ENCODE results near the gene GCLM.
"Not testable (repeated sequence)": the region's sequence is repeated elsewhere in the genome, so short reads cannot be mapped to it uniquely, and the experiment has no call there.

GCLM gene

DNA sequence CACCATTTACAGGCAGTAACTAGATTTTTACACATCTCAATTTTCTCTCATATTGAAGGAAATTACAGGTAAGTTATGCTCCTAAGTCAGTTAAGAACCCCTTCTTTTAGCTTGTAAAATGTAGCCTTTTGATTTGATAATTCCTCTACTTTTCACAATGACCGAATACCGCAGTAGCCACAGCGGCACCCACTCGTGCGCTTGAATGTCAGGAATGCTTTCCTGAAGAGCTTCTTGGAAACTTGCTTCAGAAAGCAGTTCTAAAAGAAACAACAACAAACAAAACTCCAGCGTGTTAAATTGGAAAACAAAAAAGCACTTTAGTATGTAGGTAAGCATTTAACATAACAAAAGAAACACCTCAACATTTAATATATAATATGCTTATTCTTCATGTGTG is 20.3 kb downstream of the GCLM start:
- DNase-seq, result no peak

DNA sequence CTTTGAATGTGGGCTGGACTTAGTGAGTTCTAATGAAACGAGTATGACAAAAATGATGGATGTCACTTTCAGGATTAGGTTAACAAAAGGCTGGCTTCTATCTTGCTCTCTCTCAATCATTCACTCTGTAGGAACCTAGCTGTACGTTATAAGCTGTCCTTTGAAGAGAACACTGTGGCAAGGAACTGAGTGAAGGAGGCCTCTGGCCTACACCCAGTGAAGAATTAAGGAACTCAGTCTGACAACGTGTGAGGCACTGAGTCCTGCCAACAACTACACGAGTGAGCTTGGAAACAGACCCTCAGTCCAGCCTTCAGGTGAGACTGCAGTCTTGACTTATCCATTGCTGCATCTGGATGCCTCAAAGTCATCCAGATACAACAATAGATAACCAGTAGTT is 27.0 kb downstream of the GCLM start:
- DNase-seq, result no peak

DNA sequence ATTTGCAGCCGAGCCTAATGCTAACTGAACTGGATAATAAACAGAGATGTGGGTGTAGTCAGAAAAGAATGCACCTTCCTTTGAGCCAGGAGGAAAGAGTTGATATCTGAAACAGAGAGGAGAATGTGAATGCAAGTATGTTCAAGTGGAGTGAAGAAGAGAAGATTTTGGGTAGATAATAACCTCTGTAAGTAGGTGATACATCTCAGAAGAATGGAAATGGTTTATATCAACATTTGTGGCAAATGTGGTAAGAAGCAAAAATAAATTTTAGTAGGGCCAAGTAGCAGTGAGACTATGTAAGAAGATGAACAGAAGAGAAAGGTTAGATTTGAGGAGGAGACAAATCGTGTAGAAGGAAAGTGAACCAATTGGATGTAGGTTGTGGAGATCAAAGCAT is 28.5 kb downstream of the GCLM start:
- DNase-seq, result no peak

DNA sequence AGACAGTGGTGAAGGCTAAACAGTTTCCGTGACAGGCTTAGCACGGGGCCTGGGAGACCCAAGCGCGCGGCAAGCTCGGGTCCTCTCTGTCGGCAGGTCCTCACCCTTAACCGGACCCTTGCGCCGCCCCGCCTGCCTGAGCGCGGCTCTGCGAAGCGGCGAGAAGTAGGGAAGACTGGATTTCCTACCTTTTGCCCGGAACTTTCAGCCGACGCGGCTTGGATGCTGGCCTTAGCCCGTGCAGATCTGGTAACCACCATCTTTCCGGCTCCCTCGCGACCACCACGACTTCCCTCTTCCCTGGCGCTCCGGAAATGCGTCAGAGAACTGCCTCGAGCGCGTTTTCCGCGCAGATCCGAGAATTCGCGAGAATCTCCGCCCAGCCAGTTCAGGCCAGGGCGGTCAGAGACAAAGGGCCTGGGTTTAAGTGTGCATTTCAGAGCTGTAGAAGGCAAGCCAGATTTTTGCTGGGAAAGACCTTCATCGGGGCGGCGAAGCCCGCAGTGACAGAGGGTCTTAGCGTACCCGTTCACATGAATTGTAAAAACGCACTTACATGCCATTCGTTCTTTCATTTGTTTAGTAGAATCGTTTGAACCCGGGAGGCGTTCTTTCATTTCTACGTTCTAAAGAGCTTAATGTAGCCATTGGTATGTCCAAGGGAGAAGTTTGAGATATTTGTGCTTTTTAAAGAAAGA is 30.2 kb downstream of the GCLM start, which contains the start of gene DNTTIP2:
DNTTIP2 (minus strand) TSS at position 318 of the 698 bp plus-strand sequence; CDS start at position 260, 58 bp downstream.
- peak; percentile 82 for DNase-seq

DNA sequence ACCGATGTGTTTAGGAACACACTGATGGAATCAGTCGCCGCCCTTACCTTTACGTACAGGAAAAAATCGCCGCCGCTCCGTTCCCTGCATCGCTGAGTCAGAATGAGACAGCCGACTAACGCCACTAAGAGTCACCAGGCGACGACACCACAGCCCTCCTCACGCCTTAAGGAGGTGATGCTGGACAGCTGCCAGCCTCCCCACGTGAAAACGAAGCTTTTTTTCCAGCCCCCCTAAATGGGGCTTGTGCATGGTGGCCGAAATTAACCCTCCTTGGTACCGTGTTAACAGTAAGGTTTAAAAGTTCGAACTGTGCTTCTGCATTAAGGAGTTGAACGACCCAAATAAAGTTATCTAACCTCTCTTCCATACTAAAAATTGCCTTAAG is 30.7 kb downstream of the GCLM start:
- DNase-seq, result no peak

DNA sequence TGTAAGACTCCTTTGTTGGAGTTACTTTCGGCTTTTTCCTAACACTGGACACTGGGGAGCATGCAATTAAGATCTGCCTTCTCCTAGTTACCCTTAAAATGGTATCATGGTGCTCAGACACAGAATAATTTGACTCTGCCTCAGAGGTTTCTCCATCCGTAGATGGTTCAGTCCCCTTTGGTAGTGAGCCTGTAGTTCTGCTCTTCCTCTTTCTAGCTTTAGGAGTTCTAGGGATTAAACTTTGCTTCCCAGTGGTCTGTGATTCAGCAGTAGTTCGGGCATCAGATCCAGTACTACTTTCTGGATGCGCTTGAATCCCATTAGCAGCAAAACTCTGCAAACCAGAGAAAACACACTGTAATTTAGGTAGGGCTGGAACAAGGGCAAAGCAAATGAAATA is 31.7 kb downstream of the GCLM start:
- no peak for DNase-seq

DNA sequence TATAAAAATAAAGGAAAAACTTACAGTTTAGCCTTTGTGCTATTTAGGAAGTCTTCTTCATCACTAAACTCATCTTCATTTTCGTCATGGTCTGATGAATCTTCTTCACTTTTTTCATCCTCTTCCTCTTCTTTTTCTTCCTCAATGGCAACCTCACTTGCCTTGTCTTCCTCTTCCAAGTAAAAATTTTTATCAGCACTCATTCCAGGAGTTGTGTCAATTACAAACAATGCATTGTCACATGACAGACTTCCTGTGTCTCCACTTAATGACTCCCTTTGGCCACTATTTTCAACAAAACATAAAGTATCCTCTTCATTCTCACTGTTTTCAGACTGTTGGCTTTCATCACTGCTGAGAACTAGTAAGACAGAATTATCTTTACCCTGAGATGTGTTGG is 33.0 kb downstream of the GCLM start:
- DNase-seq, result no peak

DNA sequence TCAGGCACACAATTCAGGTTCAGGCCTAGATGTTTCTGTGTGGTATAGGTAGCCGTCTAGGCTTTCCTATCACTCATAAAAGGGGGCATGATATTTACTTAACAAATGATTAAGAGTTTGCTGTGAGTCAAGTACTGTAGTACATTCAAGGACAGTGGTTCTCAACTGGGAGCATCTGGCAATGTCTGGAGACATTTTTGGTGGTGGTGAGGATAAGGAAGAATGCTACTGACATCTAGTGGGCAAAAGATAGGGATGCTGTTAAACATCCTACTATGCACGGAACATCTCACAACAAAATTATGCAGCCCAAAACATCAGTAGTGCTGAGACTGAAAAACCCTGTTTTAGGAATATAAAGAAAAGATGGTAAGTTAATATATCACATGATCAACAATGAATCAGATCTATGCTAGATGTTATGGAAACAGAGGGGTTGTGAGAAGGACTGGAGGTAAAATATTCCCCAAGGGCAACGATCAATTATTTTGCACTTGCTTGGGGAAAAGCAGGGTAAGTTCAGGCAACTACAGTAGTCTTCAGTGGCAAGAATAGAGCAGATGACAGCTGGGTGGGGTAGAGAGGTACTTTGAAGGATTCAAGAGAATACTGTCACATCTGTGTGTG is 35.1 kb downstream of the GCLM start:
- peak; percentile 22 for DNase-seq

DNA sequence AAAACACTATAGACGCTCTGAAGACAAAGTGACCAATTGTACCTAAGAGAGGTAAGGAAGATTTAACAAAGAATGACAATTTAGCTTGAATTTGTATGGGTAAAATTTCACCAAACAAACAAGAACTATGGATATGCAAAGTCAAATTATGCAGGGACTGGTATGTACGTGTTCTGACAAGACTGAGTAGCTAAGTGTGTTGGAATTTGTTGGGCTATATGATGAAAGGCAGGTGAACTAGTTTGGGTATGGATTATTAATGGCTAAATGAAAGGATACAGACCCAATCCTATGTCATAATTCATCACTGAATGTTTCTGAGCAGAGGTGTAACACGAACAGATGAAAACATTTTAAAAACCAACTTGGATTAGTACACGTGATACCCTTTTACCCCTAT is 37.9 kb downstream of the GCLM start:
- no peak for DNase-seq

DNA sequence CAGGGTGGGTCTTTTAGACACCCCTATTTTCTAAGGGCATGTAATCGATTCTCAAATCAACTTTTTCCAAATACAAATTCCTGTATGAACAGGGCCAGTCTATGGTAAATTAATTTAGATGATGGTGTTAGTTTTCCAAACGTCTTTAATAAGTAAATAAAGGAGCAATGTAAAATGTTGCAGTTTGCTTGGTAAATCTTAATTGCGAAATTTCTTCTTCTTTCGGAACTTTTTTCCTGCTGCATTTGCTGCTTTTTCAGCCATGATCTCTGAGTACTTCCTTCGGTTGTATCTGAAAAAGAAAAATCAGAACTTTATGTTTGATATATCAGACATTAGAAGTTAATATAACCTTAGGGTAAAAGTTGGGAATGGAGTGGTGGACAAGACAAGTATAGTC is 39.6 kb downstream of the GCLM start:
- DNase-seq, result no peak

DNA sequence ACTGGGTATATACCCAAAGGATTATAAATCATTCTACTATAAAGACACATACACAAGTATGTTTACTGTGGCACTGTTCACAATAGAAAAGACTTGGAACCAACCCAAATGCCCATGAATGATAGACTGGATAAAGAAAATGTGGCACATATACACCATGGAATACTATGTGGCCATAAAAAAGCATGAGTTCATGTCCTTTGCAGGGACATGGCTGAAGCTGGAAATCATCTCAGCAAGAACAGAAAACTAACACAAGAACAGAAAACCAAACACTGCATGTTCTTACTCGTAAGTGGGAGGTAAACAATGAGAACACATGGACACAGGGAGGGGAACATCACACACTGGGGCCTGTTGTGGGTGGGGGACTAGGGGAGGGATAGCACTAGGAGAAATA is 40.7 kb downstream of the GCLM start:
- not testable (repeated sequence) for DNase-seq

DNA sequence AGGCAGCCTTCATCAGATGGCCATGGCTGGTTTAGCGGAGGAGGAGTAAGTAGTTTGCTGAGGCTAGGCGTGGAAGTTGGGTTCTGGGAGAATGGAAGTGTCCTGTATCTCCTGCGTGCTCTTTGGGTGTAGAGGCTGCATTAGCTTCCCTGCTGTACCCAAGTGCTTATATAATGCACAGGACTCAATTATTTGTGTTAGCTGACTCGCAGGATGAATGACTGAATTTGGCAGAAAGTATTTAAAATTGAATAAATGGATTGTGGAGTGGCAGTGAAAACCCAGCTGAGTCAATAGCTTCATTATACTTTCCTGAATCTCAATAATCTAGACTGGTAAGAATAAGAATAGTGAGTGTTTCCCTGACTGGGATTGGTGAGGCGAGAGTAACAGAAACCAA is 44.0 kb downstream of the GCLM start:
- no peak for DNase-seq

DNA sequence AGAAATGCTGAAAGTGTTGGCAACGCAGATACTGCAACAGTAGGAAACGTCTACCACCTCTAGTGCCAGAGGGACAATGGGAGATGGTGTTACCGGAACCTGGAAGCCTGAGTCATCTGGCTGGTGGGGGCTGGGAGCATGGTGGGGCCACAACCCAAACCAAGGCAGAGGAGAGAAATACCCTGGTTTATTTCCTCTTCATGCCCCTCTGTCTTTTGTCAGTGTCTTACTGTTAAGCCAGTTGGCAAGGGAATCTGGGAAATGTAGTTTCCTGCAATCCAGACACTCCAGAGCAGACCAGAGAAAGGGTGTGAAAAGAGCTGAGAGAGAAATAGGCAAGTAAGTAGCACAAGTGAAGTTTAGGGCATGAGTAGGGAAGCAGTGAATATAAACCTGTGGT is 45.1 kb downstream of the GCLM start:
- no peak for DNase-seq

DNA sequence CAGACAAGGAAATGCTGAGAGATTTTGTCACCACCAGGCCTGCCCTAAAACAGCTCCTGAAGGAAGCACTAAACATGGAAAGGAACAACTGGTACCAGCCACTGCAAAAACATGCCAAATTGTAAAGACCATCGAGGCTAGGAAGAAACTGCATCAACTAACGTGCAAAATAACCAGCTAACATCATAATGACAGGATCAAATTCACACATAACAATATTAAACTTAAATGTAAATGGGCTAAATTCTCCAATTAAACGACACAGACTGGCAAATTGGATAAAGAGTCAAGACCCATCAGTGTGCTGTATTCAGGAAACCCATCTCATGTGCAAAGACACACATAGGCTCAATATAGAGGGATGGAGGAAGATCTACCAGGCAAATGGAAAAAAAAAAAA is 51.6 kb downstream of the GCLM start:
- not testable (repeated sequence) for DNase-seq

DNA sequence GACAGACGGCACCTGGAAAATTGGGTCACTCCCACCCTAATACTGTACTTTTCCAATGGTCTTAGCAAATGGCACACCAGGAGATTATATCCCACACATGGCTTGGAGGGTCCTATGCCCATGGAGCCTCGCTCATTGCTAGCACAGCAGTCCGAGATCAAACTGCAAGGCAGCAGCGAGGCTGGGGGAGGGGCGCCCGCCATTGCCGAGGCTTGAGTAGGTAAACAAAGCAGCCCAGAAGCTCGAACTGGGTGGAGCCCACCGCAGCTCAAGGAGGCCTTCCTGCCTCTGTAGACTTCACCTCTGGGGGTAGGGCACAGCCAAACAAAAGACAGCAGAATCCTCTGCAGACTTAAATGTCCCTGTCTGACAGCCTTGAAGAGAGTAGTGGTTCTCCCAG is 53.2 kb downstream of the GCLM start:
- DNase-seq, result not testable (repeated sequence)

DNA sequence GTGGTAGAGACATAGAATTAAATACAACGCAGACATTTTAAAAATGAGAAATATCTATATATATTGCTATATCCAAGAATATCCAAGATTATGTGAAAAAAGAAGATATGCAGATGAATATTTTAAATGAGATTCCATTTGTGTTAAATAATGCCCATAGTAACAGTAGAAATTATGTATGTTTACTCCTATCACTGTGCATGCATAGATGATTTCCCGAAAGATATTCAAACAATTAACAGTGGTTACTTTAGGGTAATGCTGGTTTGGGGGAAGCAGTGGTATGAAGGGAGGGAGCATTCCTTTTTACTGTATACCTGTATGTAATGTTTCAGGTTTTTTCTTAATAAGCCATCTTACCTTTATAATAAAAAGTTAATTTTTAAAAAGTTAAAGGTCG is 55.3 kb downstream of the GCLM start:
- DNase-seq, result no peak

DNA sequence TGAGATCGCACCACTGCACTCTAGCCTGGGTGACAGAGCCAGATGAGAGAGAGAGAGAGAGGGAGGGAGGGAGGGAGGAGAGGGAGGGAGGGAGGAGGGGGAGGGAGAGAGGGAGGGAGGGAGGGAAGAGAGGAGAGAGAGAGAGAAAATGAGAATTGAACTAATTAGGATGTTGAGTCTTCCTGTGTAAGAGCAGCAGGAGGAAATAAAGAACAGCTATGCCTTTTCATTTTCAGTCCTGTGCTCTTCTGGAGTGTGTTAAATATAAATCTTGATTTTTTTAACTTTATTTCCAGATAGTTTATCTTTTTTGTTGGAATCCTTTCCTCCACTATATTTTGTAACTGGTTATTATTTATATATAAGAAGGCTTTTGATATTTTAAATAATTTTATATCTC is 57.4 kb downstream of the GCLM start:
- no peak for DNase-seq

DNA sequence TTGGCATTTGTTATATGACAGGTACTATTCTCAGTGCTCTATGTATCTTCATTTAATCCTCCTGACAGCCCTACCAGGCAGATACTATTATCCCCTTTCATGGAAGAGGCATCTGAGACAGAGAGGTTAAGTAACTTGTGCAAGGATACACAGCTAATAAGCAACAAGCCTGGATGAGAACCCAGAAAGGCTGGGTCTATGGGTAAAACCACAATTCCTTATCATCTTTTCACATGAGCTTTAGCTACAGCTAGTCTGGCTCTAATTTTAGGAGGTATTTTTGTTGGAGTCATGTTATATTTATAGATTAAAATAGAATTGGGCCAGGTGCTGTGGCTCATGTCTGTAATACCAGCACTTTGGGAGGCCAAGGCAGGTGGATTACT is 57.9 kb downstream of the GCLM start:
- no peak for DNase-seq

DNA sequence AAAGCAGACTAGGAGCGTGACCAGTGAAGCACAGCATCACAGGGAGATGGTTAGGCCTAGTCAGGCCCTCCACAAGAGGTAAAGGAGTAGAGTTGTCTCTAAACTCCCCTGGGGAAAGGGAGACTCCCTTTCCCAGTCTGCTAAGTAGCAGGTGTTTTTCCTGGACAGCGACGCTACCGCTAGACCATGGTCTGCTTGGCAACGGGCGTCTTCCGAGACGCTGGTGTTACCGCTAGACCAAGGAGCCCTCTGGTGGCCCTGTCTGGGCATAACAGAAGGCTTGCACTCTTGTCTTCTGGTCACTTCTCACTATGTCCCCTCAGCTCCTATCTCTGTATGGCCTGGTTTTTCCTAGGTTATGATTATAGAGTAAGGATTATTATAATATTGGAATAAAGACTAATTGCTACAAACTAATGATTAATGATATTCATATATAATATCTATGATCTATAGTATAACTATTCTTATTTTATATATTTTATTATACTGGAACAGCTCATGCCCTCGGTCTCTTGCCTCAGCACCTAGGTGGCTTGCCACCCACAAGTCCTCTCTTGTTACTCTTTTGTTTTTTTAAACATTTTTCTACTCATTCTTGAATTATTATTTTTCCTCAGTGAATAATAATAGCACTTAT is 58.4 kb downstream of the GCLM start:
- peak; percentile 10 for DNase-seq

DNA sequence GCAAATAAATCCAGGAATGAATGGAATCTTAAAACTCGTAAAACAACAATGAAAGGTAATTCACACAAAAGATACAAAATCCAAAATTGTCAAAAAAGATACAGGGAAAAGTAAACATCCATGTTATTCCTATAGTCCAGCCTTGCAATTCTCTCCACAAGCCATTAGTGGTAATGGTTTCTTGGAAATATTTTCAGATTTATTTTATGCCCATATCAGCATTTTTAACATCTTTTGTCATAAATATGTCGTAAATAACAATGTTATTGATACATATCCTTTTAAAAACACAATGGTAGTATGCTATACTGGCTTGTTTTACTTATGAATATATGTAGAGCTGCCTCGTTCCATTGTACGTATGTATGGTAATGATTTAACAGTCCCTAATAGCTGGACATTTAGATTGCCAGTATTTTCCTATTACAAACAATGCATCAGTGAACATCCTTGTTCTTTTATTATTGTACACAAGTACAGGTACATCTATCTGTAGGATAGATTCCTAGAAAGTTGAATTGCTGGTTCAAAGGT is 60.8 kb downstream of the GCLM start:
- no peak for DNase-seq

DNA sequence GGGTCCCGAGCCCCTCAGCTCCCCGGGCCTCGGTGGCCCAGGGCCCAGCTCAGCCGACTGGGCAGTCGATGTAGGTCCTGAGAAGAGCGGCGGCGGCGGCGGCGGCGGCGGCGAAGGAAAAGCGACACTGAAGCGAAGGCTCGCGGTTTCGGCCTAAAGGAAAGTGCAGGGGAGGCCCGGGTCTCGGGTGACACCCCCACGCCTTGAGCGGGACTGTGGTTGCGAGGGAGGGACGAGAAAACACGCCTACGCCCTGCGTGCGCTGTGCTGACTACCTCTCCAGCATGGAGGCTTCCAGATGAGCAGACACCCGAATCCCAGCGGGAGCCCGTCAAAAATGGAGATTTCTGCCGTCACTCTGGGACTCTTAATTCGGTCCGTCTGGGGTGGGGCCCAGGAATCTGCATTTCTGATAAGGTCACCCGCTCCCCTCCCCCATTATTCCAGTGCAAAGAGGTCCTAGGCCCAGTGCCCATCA is 61.4 kb downstream of the GCLM start:
- peak; percentile 70 for DNase-seq

DNA sequence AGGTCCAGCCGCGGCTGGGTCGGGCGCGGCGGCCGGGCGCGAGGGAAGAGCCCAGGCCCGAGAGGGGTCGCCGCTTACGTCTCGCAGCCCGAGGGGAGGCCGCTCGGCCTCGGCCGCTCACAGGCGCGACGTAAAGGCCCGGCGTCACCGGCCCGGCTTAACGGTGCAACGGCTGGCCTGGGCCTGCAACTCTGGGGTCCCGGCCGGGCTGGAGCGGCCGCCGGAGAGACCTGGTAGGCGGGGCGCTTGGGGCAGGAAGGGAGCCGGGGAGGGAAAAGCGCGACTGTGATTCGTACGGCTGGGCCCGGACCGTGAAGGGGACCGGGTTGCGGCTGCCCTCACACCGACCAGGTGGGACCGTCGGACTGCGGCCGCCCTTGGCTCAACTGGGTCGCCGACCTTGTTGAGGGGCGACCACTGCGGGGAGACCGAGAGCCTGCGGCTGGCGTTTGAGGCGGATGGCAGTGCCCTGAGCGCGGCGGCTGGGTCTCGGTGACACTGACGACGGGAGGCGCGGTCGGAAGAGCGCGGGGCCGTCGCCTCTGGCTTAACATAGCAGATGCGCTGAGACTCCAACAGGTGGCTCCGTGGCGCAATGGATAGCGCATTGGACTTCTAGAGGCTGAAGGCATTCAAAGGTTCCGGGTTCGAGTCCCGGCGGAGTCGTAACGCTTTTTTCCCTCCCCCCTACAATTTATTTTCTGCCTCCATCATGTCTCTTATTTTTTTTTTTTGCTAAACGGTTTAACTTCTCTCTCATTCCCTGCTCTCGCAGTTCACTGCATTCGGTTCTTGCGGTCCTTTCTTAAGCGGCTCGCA is 62.0 kb downstream of the GCLM start:
- DNase-seq, result peak; percentile 74

Measured in NCI-H446 treated with DMSO at 0.1 percent for 48 hours (cell line).